Retinal pigment epithelial cell (primary cell): Measurements from ENCODE around the gene TMC3.

ENCODE experiments used
- DNase-seq: peaks from one replicate; pipeline ENCODE4 v3.0.0-alpha.2; 2010; ENCODE audit warnings: low read depth
- H3K4me3 ChIP-seq: 2 replicates; pipeline ENCODE4 v1.5.1; 2011; ENCODE audit warnings: mild to moderate bottlenecking, low read length, control low read depth, moderate library complexity
- CTCF ChIP-seq: conservative IDR thresholded peaks from 2 replicates; pipeline ENCODE4 v1.5.1; 2011; ENCODE audit warnings: low read depth, low read length, control low read depth, inconsistent platforms

Gene TMC3

DNA sequence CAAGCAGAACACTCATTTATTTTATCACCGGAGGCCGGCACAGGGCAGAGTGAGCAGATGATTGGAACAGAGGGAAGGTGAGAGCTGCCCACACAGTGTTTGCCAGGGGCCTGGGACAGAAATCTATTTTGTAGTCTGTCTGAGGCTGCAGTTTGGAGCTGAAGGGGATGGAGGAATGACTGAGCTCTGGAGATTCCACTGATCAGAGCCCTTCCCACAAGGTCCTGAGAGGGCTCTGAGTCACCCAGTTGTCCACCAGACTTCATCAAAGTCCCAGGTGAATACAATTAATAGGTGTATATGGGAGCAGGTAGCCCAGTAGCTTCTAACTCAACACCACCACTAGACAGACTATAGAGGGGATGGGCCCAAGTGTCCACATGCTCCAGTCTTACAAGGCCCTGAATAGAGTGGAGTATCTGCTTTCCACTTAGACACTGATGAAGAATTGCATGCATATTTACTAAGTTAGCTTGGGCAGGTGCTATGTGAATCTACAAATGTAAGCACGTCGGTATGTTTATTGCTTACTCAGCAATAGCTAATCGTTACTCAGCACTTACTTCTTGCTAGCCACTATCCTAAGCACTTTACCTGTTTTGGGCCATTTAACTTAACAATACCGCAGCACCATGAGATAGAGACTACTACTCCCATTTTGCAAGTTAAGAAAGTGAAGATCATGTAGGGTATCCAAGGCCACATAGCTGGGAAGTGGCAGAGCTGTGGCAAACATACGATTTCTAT lies 47.4 kb downstream of the TMC3 start:
- TF ChIP-seq CTCF, result no peak
- DNase-seq, result no peak
- H3K4me3 ChIP-seq, result no peak overlapping the region

- peak; percentile 83 for DNase-seq
- H3K4me3 ChIP-seq, result peak within 1 kb of the TSS; percentile 82
- TF ChIP-seq CTCF, result no peak
These were observed 49.8 kb downstream of the TMC3 start, which contains the start of gene STARD5 for GRCh38 chr15:81323944-81324881. STARD5 (minus strand) TSS chr15:81324141; CDS start chr15:81324099, 42 bp downstream.

DNA sequence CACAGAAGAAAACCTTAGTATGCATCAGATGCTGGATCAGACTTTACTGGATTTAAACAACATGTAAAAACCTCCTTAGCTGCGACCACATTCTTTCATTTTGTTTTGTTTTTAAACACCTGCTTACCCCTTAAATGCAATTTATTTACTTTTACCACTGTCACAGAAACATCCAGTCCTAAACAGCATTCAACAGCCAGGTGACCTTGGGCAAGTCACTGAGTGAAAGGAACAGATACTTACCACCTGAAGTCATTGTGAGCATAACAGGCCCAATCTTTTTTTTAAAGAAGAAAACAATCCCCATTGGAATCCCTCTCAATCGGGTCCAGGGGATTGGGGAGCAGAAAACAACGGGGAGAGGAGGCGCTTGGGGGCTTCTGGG lies 50.5 kb downstream of the TMC3 start:
- no peak for DNase-seq
- TF ChIP-seq CTCF, result no peak
- peak overlapping the region; percentile 82 for H3K4me3 ChIP-seq

DNA sequence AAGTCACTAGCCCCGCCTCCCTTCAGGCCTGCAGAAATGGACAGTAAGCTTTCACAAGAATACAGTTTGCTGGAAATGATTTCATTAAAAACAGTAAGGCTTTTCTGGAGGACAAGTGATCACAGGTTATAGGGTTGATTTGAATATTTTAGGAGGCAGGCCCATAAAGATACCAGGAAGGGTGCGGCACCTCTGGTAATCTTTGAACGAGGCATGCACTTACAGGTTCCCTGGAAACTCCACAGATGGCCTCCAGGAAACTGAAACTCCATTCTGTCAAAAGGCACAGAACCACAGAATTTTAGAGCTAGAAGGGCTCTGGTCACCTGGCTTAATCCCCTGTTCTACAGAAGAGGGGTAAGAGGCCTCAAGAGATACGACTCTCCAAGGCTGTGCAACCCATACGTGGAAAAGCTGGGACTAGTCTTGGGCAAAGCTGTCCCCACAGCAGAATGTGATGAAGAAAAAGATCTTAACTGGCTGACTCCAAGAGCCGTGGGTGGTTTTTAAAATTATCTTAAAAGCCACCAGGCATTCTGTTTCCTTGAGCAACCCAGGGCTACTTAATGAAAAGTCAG lies 51.2 kb downstream of the TMC3 start:
- no peak for TF ChIP-seq CTCF
- H3K4me3 ChIP-seq, result no peak overlapping the region
- no peak for DNase-seq

DNA sequence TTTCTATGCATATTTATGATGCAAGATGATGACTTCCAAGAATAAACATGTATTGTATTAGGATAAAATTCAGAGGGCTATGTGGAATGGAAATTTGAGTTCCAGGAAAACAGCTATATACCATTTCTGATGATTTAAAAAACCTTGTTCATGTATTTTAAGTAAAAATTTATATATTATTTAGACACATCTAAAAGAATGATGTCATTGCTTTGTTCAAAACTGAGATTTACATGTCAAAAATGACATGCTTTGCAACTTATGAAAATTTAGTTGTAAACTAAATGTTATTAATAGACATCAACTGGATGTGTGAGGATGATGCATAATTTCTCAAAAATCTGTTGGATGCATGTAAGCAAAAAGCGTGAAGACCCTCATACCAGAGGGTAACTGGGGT lies 52.3 kb downstream of the TMC3 start:
- TF ChIP-seq CTCF, result no peak
- H3K4me3 ChIP-seq, result no peak overlapping the region
- no peak for DNase-seq

- DNase-seq, result no peak
- no peak for TF ChIP-seq CTCF
These were observed 56.4 kb downstream of the TMC3 start for GRCh38 chr15:81317642-81318017.

More at GRCh38 chr15:81317642-81318017, 56.4 kb downstream of the TMC3 start:
- no peak overlapping the region for H3K4me3 ChIP-seq
